ENCODE data around the gene EOMES. TPM values are rescaled to one million over a fixed set of nuclear protein-coding genes. Genes with fewer than 3 reads are reported as not detected.

Gene EOMES
- total RNA-seq, 4 donors from 2014 or later, result 0.27 to 0.37 (median 0.32) TPM; not detected in 1

DNA sequence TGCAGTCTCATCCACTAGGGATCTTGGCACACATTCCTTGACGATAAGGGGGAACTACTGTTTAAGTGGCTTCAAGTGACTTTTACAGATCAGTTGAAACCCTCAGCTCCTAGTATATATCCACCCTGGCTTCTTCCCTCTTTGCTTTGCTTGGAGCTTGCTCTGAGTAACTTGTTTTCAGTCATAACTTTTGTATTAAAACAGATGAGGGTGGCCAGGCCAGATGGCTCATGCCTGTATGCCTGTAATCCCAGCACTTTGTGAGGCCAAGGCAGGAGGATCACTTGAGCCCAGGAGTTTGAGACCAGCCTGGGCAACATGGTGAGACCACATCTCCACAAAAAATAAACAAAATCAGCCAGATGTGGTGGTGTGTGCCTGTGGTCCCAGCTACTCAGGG lies 42.4 kb downstream of the EOMES start:
- H3K27ac ChIP-seq, result no peak overlapping the region
- H3K4me1 ChIP-seq, result peaks cover 0 to 19% (median 6%) of the 10 kb centered on the region in 4 donors
- DNase-seq, result no peak
- H3K9me3 ChIP-seq, result no peaks in the 10 kb centered on the region
- intact Hi-C loops (cut with DNase I; ENCODE audit: low total_unique reads), result loop anchor here (10.0 kb wide), 1 partner anchor 365 kb away; no protein-coding TSS in a partner anchor
- 83 to 89% methylated on average over 1 of the region's 1 CpG for WGBS, 2 donors (ENCODE audit: low coverage in 1 of 2)
- TF ChIP-seq CTCF (IDR thresholded peaks at IDR 0.05), result no peak
- no peak for TF ChIP-seq POLR2A (IDR thresholded peaks at IDR 0.05)
- no peak for TF ChIP-seq EP300 (IDR thresholded peaks at IDR 0.05; ENCODE audit: low read depth)
- TF ChIP-seq POLR2AphosphoS5 (IDR thresholded peaks at IDR 0.05), result no peak
- H3K36me3 ChIP-seq, result no peaks in the 10 kb centered on the region
- in situ Hi-C loops (cut with MboI; ENCODE audit: low pct_ligation_motif_present in 1 of 4, low pct_unique_long_range_greater_than_20kb in 1 of 4, low sequenced_read_pairs in 3 of 4), result loop anchor here (10.0 to 25.0 kb wide), 3 partner anchors 365 to 542 kb away; no protein-coding TSS in a partner anchor
- no peak overlapping the region for H3K4me3 ChIP-seq
- no peaks in the 10 kb centered on the region for H3K27me3 ChIP-seq

- in situ Hi-C loops (cut with MboI; ENCODE audit: low pct_ligation_motif_present in 1 of 4, low pct_unique_long_range_greater_than_20kb in 1 of 4, low sequenced_read_pairs in 3 of 4) (loop anchor here (10.0 to 25.0 kb wide), 3 partner anchors 363 to 541 kb away; no protein-coding TSS in a partner anchor), intact Hi-C loops (cut with DNase I; ENCODE audit: low total_unique reads) (no loop called here)
- no peak overlapping the region for H3K27ac ChIP-seq
- no peaks in the 10 kb centered on the region for H3K9me3 ChIP-seq
- no peaks in the 10 kb centered on the region for H3K36me3 ChIP-seq
- no peak overlapping the region for H3K4me3 ChIP-seq
- TF ChIP-seq POLR2AphosphoS5 (IDR thresholded peaks at IDR 0.05), result no peak
- DNase-seq, result no peak
- no peaks in the 10 kb centered on the region for H3K27me3 ChIP-seq
- H3K4me1 ChIP-seq, result peaks cover 0 to 19% (median 6%) of the 10 kb centered on the region in 4 donors
These were observed 43.9 kb downstream of the EOMES start for GRCh38 chr3:27678234-27678633.

DNA sequence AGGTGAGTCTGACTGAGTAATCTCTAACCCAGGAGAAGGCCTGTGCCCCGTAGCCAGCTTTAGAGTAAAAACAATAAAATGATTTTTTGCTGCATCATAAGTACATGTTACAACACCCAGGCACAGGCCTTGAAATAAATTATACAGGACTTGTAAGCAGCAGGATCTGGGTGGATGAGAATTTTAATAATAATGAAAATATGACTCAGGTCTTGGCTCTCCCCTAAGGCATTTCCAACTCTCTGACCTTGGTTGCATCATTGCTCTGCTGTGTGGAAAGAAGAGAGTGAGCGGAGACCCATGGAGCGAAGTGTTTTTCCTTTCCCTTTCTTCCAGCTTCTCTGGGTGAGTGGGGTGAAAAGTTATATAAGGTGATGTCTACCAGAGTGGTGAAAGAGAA lies 44.6 kb downstream of the EOMES start:
- TF ChIP-seq CTCF (IDR thresholded peaks at IDR 0.05), result no peak
- peak in 1 of 3 donors; percentile 43 for TF ChIP-seq POLR2AphosphoS5 (IDR thresholded peaks at IDR 0.05)
- Histone ChIP-seq H3K36me3 (no peaks in the 10 kb centered on the region), H3K4me1 (peaks cover 0 to 19% (median 6%) of the 10 kb centered on the region in 4 donors), H3K27me3 (no peaks in the 10 kb centered on the region), H3K27ac (peak overlapping the region in 3 of 4 donors; percentile 6 to 53 (median 43)), H3K9me3 (no peaks in the 10 kb centered on the region), H3K4me3 (no peak overlapping the region)
- WGBS, 2 donors (ENCODE audit: low coverage in 1 of 2), result 66 to 85% methylated on average over 3 of the region's 3 CpGs
- DNase-seq, result no peak
- in situ Hi-C loops (cut with MboI; ENCODE audit: low pct_ligation_motif_present in 1 of 4, low pct_unique_long_range_greater_than_20kb in 1 of 4, low sequenced_read_pairs in 3 of 4) (loop anchor here (10.0 to 25.0 kb wide), 3 partner anchors 363 to 540 kb away; no protein-coding TSS in a partner anchor), intact Hi-C loops (cut with DNase I; ENCODE audit: low total_unique reads) (no loop called here)

DNA sequence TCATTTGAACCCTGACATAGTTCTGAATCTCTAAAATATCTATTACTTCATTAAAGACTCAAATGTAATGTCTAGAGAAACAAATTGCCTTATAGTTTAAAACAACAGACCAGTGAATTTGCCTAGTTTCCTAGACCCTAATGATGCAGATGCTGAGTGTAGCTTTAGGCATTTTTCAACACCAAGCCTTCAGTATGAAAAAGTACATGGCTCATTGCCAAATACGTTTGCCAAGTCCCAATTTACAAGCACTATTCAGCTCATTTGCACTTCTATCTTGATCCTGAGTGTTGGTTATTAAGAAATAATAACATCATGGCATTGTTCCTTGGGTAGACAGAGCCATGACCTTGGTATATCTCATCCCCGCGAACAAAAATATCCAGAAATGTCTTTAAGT lies 46.8 kb downstream of the EOMES start:
- in situ Hi-C loops (cut with MboI; ENCODE audit: low pct_ligation_motif_present in 1 of 4, low pct_unique_long_range_greater_than_20kb in 1 of 4, low sequenced_read_pairs in 3 of 4) (loop anchor here (10.0 to 25.0 kb wide), 3 partner anchors 360 to 538 kb away; no protein-coding TSS in a partner anchor), intact Hi-C loops (cut with DNase I; ENCODE audit: low total_unique reads) (no loop called here)
- no peak for TF ChIP-seq POLR2A (IDR thresholded peaks at IDR 0.05)
- TF ChIP-seq EP300 (IDR thresholded peaks at IDR 0.05; ENCODE audit: low read depth), result no peak
- no peak for TF ChIP-seq CTCF (IDR thresholded peaks at IDR 0.05)
- TF ChIP-seq POLR2AphosphoS5 (IDR thresholded peaks at IDR 0.05), result no peak
- Histone ChIP-seq H3K4me1 (peaks cover 0 to 7% (median 0%) of the 10 kb centered on the region in 4 donors), H3K27ac (no peak overlapping the region), H3K27me3 (no peaks in the 10 kb centered on the region), H3K9me3 (no peaks in the 10 kb centered on the region), H3K4me3 (no peak overlapping the region), H3K36me3 (no peaks in the 10 kb centered on the region)
- whole genome bisulfite sequencing, 2 donors (ENCODE audit: low coverage in 1 of 2), result 54 to 66% methylated on average over 3 of the region's 3 CpGs
- DNase-seq, result no peak

DNA sequence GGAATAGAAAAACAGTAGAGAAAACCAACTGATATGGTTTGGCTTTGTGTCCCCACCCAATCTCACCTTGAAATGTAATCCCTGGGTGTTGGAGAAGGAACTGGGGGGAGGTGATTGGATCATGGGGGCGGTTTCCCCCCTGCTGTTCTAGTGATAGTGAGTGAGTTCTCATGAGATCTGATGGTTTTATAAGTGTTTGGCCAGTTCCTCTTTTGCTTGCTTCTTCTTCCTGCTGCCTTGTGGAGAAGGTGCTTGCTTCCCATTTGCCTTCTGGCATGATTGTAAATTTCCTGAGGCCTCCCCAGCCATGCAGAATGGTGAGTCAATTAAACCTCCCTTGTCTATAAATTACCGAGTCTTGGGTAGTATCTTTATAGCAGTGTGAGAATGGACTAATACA lies 48.4 kb downstream of the EOMES start:
- DNase-seq, result no peak
- H3K4me3 ChIP-seq, result no peak overlapping the region
- in situ Hi-C loops (cut with MboI; ENCODE audit: low pct_ligation_motif_present in 1 of 4, low pct_unique_long_range_greater_than_20kb in 1 of 4, low sequenced_read_pairs in 3 of 4) (loop anchor here in 2 of 4 donors (10.0 to 25.0 kb wide), 2 partner anchors 186 to 359 kb away; partner anchors contain the start of gene SLC4A7 (in 1 of the 2)), intact Hi-C loops (cut with DNase I; ENCODE audit: low total_unique reads) (no loop called here)
- WGBS, 2 donors (ENCODE audit: low coverage in 1 of 2), result 69 to 89% methylated on average over 2 of the region's 2 CpGs
- no peaks in the 10 kb centered on the region for H3K27me3 ChIP-seq
- no peaks in the 10 kb centered on the region for H3K9me3 ChIP-seq
- TF ChIP-seq POLR2A (IDR thresholded peaks at IDR 0.05) (no peak), POLR2AphosphoS5 (IDR thresholded peaks at IDR 0.05) (no peak), EP300 (IDR thresholded peaks at IDR 0.05; ENCODE audit: low read depth) (no peak)
- no peak overlapping the region for H3K27ac ChIP-seq
- H3K4me1 ChIP-seq, result no peaks in the 10 kb centered on the region
- no peaks in the 10 kb centered on the region for H3K36me3 ChIP-seq
